Hepatic stellate cell (primary cell): ENCODE results near the gene ACER1.
"Not testable (repeated sequence)": the region's sequence is repeated elsewhere in the genome, so short reads cannot be mapped to it uniquely, and the experiment has no call there.

ENCODE experiments used
- DNase-seq: peaks from one replicate; pipeline ENCODE4 v3.0.0; 2011; ENCODE audit warnings: low spot score

ACER1 gene, protein sequence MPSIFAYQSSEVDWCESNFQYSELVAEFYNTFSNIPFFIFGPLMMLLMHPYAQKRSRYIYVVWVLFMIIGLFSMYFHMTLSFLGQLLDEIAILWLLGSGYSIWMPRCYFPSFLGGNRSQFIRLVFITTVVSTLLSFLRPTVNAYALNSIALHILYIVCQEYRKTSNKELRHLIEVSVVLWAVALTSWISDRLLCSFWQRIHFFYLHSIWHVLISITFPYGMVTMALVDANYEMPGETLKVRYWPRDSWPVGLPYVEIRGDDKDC

DNA sequence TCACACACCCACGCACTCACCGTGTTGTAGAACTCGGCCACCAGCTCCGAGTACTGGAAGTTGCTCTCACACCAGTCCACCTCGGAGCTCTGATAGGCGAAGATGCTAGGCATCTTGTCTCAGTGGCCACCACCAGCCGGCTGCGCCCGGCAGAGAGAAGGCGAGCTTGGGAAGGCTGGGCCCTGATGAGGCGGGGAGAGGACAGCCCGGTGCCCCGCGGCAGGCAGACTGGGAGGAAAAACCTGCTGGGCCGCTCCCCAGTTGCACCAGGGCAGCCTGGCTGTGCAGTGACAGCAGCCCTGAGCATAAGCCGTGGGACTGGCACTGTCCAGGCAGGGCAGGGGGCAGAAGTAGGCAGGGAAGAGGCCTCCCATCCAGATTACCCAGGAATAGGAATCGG lies at the start of gene ACER1:
Gene ACER1, minus strand, starts transcription at position 174 of the 400 bp plus-strand sequence. Its CDS starts 61 bp downstream, at position 113.
- DNase-seq = no peak

DNA sequence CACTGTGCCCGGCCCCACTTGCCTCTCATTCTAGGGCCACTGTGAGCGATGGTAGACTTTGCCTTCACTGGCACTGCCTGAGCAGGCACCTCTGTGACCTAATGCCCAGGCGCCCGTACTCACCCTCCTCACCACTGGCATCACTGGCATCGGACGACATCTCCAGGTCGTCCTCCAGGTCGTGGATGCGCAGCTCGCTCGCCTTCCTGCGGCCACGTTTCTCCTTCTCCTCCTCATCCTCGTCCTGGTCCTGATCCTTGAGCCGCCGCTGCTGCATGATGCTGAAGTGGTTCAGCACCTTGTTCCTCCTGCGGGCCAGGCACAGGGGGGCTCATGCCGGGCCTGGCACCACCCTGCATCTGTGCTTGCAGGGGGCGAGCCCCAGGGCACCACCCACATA lies 49.8 kb upstream of the ACER1 start:
- DNase-seq = no peak

DNA sequence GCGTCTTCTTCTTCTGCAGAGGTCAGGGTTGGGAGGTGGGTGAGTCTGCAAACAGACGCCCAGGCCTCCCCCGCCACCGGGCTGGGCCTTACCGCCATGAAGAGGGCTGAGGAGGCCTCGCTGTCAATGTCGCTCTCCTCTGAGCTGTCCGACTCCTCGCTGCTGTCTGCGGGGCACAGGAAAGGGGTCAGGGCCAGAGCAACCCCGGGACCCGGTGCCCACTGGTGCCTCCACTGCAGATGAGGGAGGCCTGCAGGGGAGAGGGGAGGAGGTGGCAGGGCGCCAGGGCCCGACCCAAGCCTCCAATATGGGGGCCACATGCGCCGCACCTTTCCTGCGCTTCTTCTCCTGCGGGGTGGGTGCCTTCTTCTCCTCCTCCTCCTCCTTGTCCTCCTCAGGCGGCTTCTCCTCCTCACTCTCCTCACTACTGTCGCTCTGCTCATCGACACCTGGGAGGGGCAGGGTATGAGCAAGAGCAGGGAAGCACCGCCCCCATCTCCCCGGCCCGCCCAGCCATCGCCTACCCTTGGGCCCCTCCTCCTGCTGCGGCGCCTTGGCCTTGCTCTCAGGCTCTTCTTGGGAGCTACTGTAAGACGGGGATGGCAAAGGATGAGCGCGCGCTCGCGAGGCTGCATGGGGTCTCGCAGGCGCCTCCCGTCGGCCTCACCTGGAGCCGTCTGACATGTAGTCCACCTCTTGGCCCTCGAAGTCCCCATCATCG lies 47.8 kb upstream of the ACER1 start:
- no peak for DNase-seq

DNA sequence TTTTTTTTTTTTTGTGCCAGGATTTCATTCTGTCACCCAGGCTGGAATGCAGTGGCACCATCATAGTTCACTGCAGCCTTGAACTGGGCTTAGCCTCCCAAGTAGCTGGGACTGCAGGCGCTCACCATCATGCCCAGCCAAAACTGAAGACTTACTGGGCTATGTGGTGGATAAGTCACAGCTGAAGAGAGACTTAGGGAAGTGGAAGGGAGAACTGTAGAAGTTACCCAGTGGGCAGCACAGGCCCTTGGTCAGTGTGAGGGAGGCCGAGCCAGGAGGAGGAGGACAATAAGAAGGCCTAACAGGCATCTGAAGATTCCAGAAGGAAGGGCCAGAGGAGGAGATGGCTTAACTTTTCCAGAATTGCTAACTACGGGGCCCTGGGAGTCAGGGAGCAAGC lies 46.3 kb upstream of the ACER1 start:
- no peak for DNase-seq

- no peak for DNase-seq
Observed at GRCh38 chr19:6378486-6378885, 45.1 kb upstream of the ACER1 start.

DNA sequence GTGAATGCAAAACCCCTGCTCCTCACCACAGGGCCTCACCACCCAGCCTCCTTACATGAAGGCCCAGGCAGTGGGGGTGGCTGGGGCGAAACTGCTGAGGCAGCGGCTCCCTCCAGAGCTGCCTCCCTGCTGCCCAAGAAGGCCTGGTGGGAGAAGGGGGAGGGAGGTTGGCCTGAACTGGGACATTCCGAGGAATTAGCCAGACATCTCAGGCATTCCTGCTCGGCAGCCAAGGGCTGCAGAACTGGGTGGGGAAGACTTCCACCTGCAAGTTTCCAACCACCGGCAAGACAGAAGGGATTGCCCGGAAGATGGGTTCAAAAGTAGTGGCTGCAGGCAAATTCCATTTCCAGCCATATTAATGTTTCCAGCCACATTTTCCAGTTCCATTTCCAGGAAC lies 44.6 kb upstream of the ACER1 start:
- peak; percentile 43 for DNase-seq

DNA sequence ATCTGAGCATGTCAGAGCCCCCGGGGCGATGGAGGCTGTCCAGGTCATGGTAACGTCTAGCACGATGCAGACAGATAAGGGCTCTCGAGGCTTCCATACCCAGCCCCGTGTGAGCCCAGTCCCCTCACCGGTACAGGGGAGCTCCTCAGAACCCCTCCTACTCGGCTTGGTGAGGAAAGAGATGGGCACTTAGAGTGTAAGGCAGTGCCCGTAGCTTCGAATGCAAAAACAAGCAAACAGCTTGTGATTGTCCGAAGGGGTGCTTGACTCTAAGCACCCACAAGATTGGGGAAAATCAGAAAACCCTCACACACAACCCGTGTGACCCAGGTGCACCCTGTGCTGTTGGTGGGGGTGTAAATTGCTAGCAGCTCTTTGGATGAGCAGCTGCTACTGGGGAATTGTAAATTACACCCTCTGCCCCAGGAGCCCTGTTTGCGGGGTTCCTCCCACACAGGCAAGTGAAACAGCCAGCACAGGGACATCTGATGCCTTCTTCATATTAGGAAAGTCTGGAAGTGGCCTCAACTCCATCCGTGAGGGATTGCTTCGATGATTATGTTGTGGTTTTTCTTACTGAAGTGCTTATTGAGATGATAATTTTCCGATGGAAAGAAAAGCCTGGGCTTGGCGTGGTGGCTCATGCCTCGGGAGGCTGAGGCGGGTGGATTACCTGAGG lies 43.2 kb upstream of the ACER1 start:
- no peak for DNase-seq

DNA sequence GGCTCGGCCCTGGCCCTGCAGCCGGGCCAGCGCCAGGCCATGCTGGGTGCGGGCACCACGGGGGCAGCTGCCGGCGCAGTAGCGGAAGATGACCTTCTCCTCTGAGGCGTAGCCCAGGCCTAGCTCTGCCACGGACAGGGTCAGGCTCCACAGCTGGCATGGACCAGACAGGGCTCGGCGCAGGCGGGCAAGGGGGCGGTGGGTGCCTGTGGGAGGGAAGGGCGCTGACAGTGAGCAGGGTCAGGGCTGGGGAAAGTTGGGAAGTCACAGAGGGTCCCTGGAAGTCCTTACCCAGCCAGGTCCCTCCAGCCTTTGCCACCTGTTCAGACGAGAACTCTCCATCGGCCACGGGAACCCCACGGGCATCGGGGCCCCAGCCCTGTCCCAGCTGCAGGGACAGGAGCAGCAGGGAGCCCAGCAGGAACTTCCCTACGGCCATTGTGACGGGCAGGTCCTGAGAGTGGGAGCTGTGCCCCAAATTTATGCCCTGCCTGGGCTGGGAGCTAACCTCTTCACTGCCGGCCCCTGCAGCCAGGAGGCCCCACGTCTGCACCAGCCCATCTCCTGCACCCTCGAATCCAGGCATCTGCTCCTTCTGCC lies 42.1 kb upstream of the ACER1 start, which contains the start of gene PSPN:
Gene PSPN, minus strand, starts transcription at position 523 of the 600 bp plus-strand sequence. Its CDS starts 84 bp downstream, at position 439.
- DNase-seq = no peak

GRCh38 chr19:6374711-6375410 lies 41.4 kb upstream of the ACER1 start:
- no peak for DNase-seq

DNA sequence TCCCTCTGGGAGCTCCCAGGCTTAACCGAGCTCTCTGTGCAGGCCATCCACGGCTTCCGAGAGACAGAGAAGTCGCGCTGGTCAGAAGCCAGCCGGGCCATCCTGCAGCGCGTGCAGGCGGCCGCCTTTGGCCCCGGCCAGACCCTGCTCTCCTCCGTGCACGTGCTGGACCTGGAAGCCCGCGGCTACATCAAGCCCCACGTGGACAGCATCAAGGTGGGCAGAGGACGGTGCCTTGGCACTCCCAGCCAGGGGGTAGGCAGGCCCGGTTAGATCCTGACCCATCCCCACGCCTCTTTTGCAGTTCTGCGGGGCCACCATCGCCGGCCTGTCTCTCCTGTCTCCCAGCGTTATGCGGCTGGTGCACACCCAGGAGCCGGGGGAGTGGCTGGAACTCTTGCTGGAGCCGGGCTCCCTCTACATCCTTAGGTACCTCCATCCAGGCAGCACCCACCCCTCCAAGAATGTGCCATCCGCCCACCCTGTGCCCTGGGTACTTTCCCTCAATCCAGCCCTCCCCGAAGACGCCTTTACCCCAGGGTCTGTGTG lies 40.8 kb upstream of the ACER1 start:
- no peak for DNase-seq

DNA sequence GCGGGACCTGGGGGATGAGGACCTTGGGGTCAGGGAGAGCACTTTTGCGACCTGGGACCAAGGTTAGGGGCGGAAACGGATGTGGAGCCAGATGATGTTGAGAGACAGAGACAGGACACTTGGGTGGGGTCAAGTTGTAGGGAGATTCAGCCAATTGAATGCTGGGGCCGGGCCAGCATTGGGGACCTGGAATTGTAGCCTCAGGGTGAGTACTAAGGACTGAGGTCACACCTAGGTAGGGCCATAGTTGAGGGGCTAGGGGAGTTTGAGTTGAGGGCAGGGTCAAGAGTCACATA lies 40.3 kb upstream of the ACER1 start:
- DNase-seq = no peak

GRCh38 chr19:6373096-6373812 lies 39.8 kb upstream of the ACER1 start:
- peak; percentile 97 for DNase-seq

DNA sequence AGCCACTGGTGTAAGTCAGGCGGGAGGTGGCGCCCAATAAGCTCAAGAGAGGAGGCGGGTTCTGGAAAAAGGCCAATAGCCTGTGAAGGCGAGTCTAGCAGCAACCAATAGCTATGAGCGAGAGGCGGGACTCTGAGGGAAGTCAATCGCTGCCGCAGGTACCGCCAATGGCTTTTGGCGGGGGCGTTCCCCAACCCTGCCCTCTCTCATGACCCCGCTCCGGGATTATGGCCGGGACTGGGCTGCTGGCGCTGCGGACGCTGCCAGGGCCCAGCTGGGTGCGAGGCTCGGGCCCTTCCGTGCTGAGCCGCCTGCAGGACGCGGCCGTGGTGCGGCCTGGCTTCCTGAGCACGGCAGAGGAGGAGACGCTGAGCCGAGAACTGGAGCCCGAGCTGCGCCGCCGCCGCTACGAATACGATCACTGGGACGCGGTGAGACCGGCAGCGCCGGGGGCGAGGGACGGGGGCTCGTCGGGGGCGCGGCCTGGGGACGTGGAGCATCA lies 39.2 kb upstream of the ACER1 start, which contains the start of gene ALKBH7:
Gene ALKBH7, plus strand, starts transcription at position 201 of the 502 bp plus-strand sequence. Its CDS starts 27 bp downstream, at position 228.
- peak; percentile 98 for DNase-seq

GRCh38 chr19:6364353-6364752 lies 30.9 kb upstream of the ACER1 start:
- DNase-seq = no peak

DNA sequence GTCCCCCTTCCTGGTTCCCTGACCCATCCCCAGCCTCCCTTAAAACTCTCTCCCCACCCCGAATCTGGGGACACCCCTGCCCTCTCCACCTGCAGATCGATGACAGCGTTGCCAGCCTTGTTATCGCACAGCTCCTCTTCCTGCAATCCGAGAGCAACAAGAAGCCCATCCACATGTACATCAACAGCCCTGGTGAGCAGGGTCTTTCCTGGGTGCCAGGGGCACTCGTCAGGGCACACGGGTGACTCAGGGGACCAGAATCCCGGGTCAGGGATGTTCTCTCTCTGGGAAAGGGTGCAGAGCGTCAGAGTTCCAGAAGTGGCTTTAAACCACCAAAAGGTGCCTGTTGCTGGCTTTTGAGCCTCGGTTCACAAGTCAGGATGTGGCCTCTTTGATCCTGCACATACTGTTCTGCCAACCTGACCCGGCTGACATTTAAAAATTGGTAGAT lies 29.0 kb upstream of the ACER1 start:
- peak; percentile 22 for DNase-seq

DNA sequence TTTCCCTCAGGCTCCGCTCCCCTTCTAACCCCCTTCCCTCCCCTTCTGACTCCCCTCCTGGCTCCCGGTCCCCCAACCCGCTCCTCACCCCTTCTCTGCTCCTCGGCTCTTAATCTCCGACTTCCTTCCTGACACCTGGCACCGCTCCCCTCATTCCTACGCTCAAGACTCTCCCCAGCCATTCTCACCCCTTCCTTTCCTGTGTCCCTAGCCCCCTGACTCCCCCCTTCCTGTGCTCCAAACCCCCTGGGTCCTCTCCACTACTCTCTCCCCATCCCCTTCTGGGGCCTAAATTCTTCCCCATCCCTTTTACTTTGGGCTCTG lies 28.6 kb upstream of the ACER1 start:
- DNase-seq = no peak

DNA sequence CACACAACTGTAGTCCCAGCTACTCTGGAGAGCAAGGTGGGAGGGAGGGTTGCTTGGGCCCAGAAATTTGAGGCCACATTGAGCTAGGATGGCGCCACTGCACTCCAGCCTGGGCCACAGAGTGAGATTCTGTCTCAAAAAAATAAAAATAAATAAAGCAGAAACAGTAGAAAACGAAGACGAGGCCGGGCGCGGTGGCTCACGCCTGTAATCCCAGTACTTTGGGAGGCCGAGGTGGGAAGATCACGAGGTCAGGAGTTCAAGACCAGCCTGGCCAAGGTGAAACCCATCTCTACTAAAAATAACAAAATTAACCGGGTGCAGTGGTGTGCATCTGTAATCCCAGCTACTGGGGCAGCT lies 27.4 kb upstream of the ACER1 start:
- DNase-seq = not testable (repeated sequence)

DNA sequence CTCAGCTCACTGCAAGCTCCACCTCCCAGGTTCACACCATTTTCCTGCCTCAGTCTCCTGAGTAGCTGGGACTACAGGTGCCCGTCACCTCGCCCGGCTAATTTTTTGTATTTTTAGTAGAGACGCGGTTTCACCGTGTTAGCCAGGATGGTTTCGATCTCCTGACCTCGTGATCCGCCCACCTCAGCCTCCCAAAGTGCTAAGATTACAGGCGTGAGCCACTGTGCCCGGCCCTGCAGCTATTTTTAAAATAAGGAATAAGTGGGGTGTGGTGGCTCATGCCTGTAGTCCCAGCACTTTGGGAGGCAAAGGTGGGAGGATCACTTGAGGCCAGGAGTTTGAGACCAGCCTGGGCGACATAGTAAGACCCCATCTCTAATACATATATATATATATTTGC lies 27.0 kb upstream of the ACER1 start:
- DNase-seq = not testable (repeated sequence)

DNA sequence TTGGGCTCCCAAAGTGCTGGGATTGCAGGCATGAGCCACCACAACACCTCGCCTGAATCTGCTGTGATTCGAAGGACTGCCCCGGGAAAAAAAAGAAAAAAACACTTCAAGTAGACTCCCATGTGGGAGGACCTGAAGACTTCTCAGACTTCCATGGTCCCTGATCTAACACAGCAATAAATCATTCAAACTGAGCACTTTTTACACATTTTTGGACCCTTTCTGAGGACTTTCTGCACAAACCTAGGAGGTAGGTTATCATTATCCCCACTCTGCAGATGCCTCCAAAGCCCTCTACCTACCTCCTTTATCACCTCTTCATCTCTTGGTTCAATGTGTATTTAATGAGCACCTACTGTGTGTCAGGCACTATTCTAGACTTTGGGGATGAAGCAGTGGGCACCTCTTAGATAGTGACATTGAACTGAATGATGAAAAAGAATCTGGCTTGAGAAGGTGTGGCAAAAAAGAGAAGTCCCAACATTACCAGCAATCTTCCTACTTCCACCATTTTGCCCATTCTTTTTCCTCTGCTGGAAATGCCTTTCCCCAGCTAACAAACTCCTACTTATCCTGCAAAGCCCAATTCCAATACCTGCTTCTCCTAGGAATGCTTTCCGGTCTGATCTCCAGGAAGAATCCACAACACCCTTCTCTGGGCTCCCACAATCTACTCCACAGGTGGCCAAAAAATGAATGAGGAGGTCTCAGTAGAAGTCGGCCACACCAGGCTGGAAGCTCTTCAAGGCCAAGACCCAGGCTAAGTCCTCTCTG lies 26.3 kb upstream of the ACER1 start:
- DNase-seq = no peak

DNA sequence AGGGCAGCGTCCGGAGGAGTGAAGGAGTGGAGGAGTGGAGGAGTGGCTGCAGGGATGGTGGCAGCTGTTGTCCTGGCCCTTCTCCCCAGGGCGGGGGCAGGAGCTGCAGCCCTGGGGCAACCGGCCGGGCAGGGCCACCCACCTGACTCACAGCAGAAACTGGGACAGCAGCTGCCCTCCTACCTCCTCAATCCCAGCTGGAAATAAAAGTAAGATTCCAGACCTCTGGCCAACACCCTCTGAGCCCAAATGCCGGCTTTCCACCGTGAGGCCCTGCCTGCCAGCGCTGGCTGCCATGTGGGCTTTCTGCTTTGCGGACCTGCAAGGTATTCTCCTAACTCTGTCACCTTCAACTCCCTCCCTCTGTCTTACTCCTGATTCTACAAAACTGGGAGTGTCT lies 24.6 kb upstream of the ACER1 start:
- no peak for DNase-seq
